Suprapubic skin (tissue), 4 donors: ENCODE results near the gene SMAD4. TPM values are rescaled to one million over a fixed set of nuclear protein-coding genes. Genes with fewer than 3 reads are reported as not detected.

Experiments
- DNase-seq, 2 donors: peaks; one replicate each; pipeline ENCODE4 v3.0.0-alpha.2; 2019; ENCODE audit warnings: low spot score in 2 of 2
- H3K27ac ChIP-seq: fragments of 200-600 bp; sonication (generic); one replicate; pipeline ENCODE4 v1.5.1; 2019
- H3K27me3 ChIP-seq: fragments of 200-600 bp; sonication (generic); one replicate; pipeline ENCODE4 v1.5.1; 2019
- H3K36me3 ChIP-seq: fragments of 200-600 bp; sonication (generic); one replicate; pipeline ENCODE4 v1.5.1; 2019
- H3K4me1 ChIP-seq: fragments of 200-600 bp; sonication (generic); one replicate; pipeline ENCODE4 v1.5.1; 2019
- H3K4me3 ChIP-seq: fragments of 200-600 bp; sonication (generic); one replicate; pipeline ENCODE4 v1.5.1; 2019; ENCODE audit warnings: mild to moderate bottlenecking
- H3K9me3 ChIP-seq: fragments of 200-600 bp; sonication (generic); one replicate; pipeline ENCODE4 v1.5.1; 2019
- CTCF ChIP-seq, 2 donors: fragments of 200-600 bp in 1 of 2; fragments of 450-650 bp in 1 of 2; sonication (generic) in 1 of 2; IDR thresholded peaks; one replicate each; pipeline ENCODE4 v1.5.1; 2016 to 2019; ENCODE audit warnings: antibody characterized with exemption in 2 of 2, mild to moderate bottlenecking in 1 of 2, moderate library complexity in 1 of 2
- EP300 ChIP-seq: sonication (generic); formaldehyde crosslinking; IDR thresholded peaks from one replicate; pipeline ENCODE4 v1.6.1; 2017; ENCODE audit warnings: antibody characterized with exemption
- POLR2A ChIP-seq, 2 donors: fragments of 450-650 bp; IDR thresholded peaks; one replicate each; pipeline ENCODE4 v1.6.1; 2017; ENCODE audit warnings: antibody characterized with exemption in 2 of 2, mild to moderate bottlenecking in 2 of 2, moderate library complexity in 2 of 2
- POLR2AphosphoS5 ChIP-seq, 3 donors: sonication (generic); formaldehyde crosslinking; IDR thresholded peaks; one replicate each; pipeline ENCODE4 v1.6.1; 2017; ENCODE audit warnings: antibody characterized with exemption in 3 of 3
- WGBS: methylation state at CpG from one replicate; pipeline ENCODE4 v1.1.5; 2018; 5-methylcytosine and 5-hydroxymethylcytosine counted together
- total RNA-seq, 4 donors: library from RNA; depleted of rRNA; stranded (reverse); fragments of >200 nt; gene quantifications; one replicate each; pipeline ENCODE4 v1.1.0, GENCODE V29; 2016

SMAD4 gene
- total RNA-seq, 4 donors from 2014 or later = 58.9 to 112 (median 99.7) TPM

- TF ChIP-seq POLR2A (IDR thresholded peaks at IDR 0.05) (no peak), CTCF (IDR thresholded peaks at IDR 0.05) (no peak), POLR2AphosphoS5 (IDR thresholded peaks at IDR 0.05) (no peak), EP300 (no peak)
- 93% methylated on average over 5 of the region's 5 CpGs for WGBS
Observed at GRCh38 chr18:51021226-51021965, 8.6 kb upstream of the SMAD4 start.

GRCh38 chr18:51025512-51025911 lies 4.5 kb upstream of the SMAD4 start:
- H3K36me3 ChIP-seq = no peaks in the 10 kb centered on the region
- DNase-seq = no peak
- no peaks in the 10 kb centered on the region for H3K9me3 ChIP-seq
- 81% methylated on average over 2 of the region's 2 CpGs for WGBS
- H3K4me3 ChIP-seq = no peak overlapping the region
- no peak overlapping the region for H3K27ac ChIP-seq
- H3K4me1 ChIP-seq = peaks cover 17% of the 10 kb centered on the region
- TF ChIP-seq POLR2A (IDR thresholded peaks at IDR 0.05) (no peak), EP300 (no peak), CTCF (IDR thresholded peaks at IDR 0.05) (no peak), POLR2AphosphoS5 (IDR thresholded peaks at IDR 0.05) (no peak)
- H3K27me3 ChIP-seq = no peaks in the 10 kb centered on the region

More at GRCh38 chr18:51021226-51021965, 8.6 kb upstream of the SMAD4 start:
- no peaks in the 10 kb centered on the region for H3K9me3 ChIP-seq
- no peaks in the 10 kb centered on the region for H3K27me3 ChIP-seq
- DNase-seq = no peak
- no peaks in the 10 kb centered on the region for H3K36me3 ChIP-seq
- no peaks in the 10 kb centered on the region for H3K4me1 ChIP-seq
- H3K27ac ChIP-seq = no peak overlapping the region
- no peak overlapping the region for H3K4me3 ChIP-seq

- WGBS = 76% methylated on average over 4 of the region's 4 CpGs
- DNase-seq = no peak
- Histone ChIP-seq H3K4me1 (peaks cover 41% of the 10 kb centered on the region), H3K36me3 (no peaks in the 10 kb centered on the region), H3K27ac (no peak overlapping the region), H3K27me3 (no peaks in the 10 kb centered on the region), H3K9me3 (no peaks in the 10 kb centered on the region), H3K4me3 (no peak overlapping the region)
- TF ChIP-seq POLR2AphosphoS5 (IDR thresholded peaks at IDR 0.05) = no peak
- TF ChIP-seq POLR2A (IDR thresholded peaks at IDR 0.05) = no peak
- TF ChIP-seq EP300 = no peak
- no peak for TF ChIP-seq CTCF (IDR thresholded peaks at IDR 0.05)
Observed at GRCh38 chr18:51028201-51028805, 1.7 kb upstream of the SMAD4 start.

GRCh38 chr18:51029378-51029693 lies 677 bp upstream of the SMAD4 start:
- WGBS = 11% methylated on average over 10 of the region's 10 CpGs
- Histone ChIP-seq H3K27ac (peak overlapping the region; percentile 100), H3K4me3 (peak overlapping the region; percentile 85), H3K9me3 (no peaks in the 10 kb centered on the region), H3K36me3 (no peaks in the 10 kb centered on the region), H3K27me3 (no peaks in the 10 kb centered on the region), H3K4me1 (peaks cover 49% of the 10 kb centered on the region)
- TF ChIP-seq POLR2A (IDR thresholded peaks at IDR 0.05) (no peak), CTCF (IDR thresholded peaks at IDR 0.05) (no peak), POLR2AphosphoS5 (IDR thresholded peaks at IDR 0.05) (no peak), EP300 (no peak)
- DNase-seq = no peak

GRCh38 chr18:51030537-51031258 lies 685 bp downstream of the SMAD4 start:
- peaks cover 58% of the 10 kb centered on the region for H3K4me1 ChIP-seq
- no peaks in the 10 kb centered on the region for H3K27me3 ChIP-seq
- DNase-seq = peak; percentile 76 to 87
- H3K27ac ChIP-seq = peak overlapping the region; percentile 100
- no peaks in the 10 kb centered on the region for H3K36me3 ChIP-seq
- WGBS = 0% methylated on average over 28 of the region's 66 CpGs
- no peaks in the 10 kb centered on the region for H3K9me3 ChIP-seq
- peak overlapping the region; percentile 85 for H3K4me3 ChIP-seq
- TF ChIP-seq CTCF (IDR thresholded peaks at IDR 0.05) = no peak
- no peak for TF ChIP-seq EP300
- no peak for TF ChIP-seq POLR2A (IDR thresholded peaks at IDR 0.05)
- TF ChIP-seq POLR2AphosphoS5 (IDR thresholded peaks at IDR 0.05) = no peak
